Left ventricle myocardium superior (tissue), 1 donor: ENCODE results near the gene GSG1L. TPM values are rescaled to one million over a fixed set of nuclear protein-coding genes. Genes with fewer than 3 reads are reported as not detected.

Source experiments
- ATAC-seq: fragments of 200-7000 bp; cut with Tn5 transposase; one replicate; pipeline ENCODE4 v1.9.1; 2020; ENCODE audit warnings: mild to moderate bottlenecking, moderate library complexity
- DNase-seq: peaks from one replicate; pipeline ENCODE4 v3.0.0-alpha.2; 2020
- intact Hi-C: fragments of 100-400 bp; cut with micrococcal nuclease; formaldehyde crosslinking; loops from one replicate; pipeline ENCODE4 v1.11.0; 2022
- total RNA-seq: library from RNA; stranded (reverse); fragmentation: NEBNext Ultra II Directional; extraction: Animal tissue kit (Norgen Biotek cat#: 25700); gene quantifications from one replicate; pipeline ENCODE4 v1.2.1, GENCODE V29; 2021
- donor health status: DM: no; HTN: yes; CAD: no; lungs with severe emphysema.

The GSG1L gene
- total RNA-seq, 1 donor from 2014 or later = 1.9 TPM

GRCh38 chr16:28035866-28036393 lies 27.6 kb downstream of the GSG1L start:
- no peak for DNase-seq
- no peak for ATAC-seq
- intact Hi-C loops = no loop called here

DNA sequence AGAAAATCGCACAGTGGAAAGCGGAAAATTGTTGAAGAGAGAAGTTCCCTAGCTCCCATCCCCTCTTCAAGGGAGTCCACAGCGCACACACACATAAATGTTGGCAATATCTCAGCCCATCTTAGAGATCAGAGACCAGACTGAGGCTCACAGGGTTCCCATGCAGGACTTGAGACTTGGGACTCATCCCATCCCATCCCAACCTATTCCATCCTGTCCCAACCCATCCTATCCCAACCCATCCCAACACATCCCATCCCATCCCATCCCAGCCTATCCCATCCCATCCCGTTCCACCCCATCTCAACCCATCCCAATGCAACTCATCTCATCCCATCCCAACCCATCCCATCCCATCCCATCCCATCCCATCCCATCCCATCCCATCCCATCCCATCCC lies 29.6 kb downstream of the GSG1L start:
- no peak for ATAC-seq
- intact Hi-C loops = no loop called here
- DNase-seq = no peak

DNA sequence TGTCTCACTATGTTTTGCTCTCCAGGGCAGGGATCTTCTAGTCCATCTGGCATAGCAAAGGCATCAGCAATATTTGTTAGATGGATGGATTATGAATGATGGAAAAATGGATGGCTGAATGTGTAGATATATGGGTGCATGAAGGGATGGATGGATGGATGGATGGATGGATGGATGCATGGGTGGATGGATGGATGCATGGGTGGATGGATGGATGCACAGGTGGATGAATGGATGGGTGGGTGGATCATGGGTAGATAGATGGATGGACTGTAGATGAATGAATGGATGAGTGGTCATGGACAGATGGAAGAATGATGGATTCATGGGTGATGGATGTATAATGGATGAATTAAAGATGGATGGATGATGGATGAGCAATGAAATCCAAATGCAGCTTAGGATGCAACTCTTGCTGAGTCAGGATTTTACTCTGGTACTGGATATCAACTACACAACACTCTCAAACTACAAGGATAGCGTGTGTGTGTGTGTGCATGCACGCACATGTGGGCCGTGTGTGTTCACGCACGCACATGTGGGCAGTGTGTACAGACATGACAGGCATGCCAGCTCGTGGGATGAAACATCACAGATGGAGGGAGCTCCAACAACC lies 34.0 kb downstream of the GSG1L start:
- intact Hi-C loops = no loop called here

DNA sequence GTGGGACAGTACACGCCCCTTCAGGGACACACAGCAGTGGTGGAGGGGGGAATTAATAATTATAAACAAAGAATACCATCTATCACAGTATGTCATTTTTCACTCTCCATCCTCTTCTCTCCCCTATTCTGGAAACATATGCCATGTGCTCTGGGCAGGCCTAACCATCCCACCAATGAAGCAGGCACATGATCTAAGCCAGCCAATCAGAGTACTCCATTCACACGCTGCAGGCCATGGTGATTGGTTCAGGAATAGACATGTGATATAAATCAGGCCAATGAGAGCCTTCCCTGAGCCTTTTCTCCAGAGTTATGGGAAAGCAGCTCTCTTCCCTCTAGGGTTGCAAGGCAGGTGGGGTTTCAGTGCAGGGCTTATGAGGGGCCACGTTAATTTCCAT lies 36.5 kb downstream of the GSG1L start:
- intact Hi-C loops = no loop called here
- DNase-seq (no peak), ATAC-seq (no peak)

More for the DNA sequence above, 34.0 kb downstream of the GSG1L start:
- DNase-seq = no peak
- no peak for ATAC-seq

DNA sequence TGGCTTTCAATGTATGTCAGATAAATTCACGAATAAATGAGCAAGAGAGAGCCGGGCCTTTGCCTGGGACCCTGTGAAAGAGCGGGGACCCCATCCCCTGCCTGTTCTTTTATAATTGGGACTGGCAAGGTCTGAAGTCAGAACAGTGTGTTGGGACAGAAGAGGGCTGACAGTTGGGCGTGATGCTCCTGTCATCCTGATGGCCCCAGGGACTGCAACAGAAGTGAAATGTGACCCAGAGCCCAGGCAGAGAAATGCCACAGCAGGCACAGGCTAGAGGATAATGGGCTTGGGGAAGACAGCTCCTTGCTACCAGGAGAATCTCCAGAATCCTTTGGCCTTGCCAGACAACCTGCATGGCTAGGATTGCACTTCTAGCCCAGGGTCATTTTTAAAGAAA lies 37.9 kb downstream of the GSG1L start:
- ATAC-seq (no peak), DNase-seq (no peak)
- intact Hi-C loops = no loop called here

DNA sequence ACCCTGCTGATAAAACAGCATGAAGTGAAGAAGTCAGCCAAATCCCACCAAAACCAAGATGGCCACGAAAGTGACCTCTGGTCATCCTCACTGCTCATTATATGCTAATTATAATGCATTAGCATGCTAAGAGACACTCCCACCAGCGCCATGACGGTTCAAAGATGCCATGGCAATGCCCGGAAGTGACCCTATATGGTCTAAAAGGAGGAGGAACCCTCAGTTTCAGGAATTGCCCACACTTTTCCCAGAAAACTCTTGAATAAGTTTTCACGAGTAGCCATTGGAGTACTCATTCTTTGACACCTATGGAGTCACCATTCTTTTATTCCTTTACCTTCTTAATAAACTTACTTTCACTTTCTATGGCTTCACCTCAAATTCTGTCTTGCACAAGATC lies 44.3 kb downstream of the GSG1L start:
- DNase-seq = no peak

DNA sequence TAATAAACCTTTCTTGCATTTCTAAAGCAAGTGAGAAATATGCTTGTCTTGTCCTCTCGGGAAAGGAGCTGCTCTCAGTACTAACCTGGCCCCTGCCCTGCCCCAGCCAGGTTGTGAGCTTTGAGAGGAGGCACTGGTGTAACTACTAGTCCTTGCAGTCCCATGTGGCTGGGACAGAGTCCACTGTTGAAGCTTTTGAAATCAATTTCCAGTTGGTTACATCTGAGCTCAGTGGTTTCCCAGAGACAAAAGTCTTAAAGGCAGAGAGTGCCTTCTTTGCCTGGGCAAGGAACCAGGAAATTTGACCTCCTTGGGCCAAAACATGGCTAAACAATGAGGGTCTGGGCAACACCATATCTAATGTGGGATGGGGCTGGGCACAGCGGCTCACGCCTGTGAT lies 48.7 kb downstream of the GSG1L start:
- ATAC-seq (no peak), DNase-seq (no peak)
- intact Hi-C loops = no loop called here

More for the DNA sequence above, 44.3 kb downstream of the GSG1L start:
- ATAC-seq = no peak
- intact Hi-C loops = no loop called here

DNA sequence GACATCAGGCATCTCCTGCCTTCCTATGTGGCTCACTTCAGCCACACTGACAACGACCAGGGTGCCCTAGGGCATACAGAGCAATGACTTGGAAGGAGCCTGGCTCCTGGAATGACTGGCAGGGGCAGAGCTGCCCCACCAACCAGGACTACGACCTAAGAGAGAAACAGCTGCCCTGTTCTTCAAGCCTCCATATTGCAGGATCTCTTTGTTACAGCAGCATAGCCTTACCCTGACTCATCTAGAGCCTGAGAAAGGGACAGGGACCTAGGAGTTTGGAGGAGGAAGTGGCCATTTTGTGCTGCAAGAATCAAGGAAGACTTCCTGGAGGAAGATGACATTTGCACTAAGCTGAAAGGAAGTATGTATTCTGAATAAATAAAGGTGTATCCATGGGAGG lies 49.6 kb downstream of the GSG1L start:
- DNase-seq = no peak
- intact Hi-C loops = no loop called here
- no peak for ATAC-seq

- no peak for ATAC-seq
- no peak for DNase-seq
- intact Hi-C loops = no loop called here
These were observed 50.1 kb downstream of the GSG1L start for GRCh38 chr16:28013392-28013791.

DNA sequence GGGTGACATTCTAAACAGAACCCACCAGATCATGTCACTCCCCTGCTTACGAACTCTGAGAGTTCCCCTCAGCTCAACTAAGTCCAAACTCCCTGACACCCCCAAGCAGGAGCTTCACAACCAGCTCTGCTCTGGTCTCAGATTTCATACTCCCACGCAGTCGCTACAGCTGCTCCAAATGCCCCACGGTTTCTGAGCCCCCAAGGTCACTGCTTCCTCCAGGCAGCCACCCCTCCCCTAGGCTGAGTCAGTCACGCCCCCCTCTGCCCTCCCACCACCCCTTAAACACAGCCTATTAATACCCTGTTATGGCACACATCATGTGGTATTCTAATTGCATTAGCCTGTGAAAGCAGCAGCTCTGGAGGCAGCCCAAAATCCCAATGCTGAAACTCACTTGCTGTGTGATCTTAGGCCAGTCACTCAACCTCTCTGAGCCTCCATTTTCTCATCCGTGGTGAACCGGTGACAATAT lies 51.5 kb downstream of the GSG1L start:
- no peak for DNase-seq
- ATAC-seq = peak; percentile 45
- intact Hi-C loops = no loop called here

- DNase-seq (no peak), ATAC-seq (no peak)
- intact Hi-C loops = no loop called here
These were observed 52.3 kb downstream of the GSG1L start for GRCh38 chr16:28011223-28011622.

GRCh38 chr16:28010671-28011070 lies 52.8 kb downstream of the GSG1L start:
- DNase-seq = no peak
- no peak for ATAC-seq
- intact Hi-C loops = no loop called here

DNA sequence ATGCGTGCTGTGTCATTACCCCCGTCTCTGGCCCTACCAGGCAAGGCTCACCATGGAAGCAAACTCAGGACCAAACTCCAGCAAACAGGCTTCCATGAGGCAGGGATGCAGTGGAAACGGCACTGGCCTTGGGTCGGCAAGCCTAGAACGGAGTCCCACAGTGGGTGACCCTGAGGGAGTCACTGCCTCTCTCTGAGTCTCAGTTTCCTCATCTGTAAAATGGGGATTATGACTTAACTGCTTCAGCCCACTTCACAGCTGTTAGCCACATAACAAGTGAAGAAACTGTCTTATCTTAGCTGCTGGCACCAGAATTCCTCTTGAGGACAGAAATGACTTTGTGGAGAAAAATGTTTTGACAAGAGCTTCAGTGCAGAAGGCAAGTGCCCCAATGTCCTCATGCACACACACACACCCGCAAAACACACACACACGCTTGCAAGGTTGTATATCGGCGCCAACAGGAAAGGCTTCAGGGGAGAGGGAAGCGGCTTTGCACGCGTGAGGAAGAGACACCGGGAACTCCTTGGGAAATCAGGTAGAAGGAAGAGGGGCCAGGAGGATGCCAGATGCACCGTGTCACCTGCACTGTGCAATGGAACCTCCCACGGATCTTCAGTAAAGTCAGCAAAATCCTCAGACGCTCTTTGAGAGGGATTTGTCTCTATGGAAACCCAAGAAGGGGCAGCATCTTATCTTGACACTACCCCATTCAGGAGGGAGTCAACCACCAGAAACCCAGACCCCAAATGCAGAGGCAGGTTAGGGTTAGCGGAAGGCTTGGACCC lies 53.7 kb downstream of the GSG1L start:
- ATAC-seq = no peak
- DNase-seq = no peak
- intact Hi-C loops = no loop called here

- intact Hi-C loops = no loop called here
- DNase-seq (no peak), ATAC-seq (peak; percentile 37)
These were observed 59.6 kb downstream of the GSG1L start for GRCh38 chr16:28003923-28004322.

DNA sequence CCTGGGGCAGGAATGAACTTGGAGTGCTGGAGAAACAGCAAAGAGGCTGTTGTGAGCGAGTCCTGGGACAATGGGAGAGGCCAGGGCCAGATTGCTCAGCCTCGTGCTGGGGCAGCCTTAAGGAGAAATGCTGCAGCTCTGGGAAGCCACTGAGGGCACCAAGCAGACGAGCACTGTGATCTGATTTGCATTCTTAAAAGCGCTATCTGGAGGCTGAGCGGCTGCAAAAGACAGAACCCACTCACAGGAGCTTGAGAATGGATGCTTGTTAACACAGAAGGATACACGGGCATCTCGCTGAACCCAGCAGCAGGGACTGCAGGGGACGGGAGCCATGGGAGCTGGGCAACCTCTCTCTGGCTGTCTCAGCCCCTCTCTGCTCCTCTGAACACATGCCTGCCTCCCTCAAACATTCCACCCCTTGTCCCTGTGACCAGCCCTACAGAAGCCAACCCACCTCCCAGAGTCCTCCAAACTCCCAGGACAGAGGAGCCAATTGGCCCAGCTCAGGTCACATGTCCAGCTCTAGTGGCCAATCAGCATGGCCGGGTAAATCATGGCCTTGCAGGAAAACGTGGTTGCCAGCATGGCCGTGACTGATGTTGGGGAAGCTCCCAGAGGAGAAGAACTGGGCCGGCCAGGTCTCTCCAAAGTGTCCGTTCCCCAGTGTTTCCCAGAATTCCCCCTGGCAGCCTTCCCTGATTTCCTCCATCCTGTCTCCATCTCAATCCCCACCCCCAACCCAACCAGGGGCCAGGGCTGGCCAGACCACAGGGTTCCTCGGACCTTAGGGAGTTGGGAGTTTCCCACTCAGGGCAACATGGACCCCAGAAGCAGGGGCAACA lies 60.3 kb downstream of the GSG1L start:
- DNase-seq = no peak
- no peak for ATAC-seq
- intact Hi-C loops = no loop called here

- no peak for DNase-seq
- ATAC-seq = peak; percentile 80
- intact Hi-C loops = no loop called here
These were observed 61.9 kb downstream of the GSG1L start for GRCh38 chr16:28001642-28002041.

DNA sequence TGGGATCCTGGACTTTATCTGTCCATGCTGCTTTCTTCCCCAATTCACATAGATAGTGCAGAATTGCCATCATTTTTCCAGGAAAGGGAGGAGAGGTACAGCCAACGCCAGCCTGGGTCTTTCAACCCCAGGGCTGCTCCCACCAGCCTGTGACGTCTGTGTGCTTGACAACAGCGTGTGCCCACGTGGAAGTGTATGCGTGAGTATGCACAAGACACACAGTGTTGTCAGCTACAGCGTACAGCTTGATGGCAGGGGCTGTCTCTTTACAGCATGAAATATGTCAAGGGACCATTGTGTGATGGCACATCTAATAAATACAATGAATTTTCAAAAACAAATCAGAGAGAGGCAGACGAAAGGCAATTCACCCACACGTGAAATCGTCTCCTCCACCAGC lies 62.3 kb downstream of the GSG1L start:
- DNase-seq (no peak), ATAC-seq (no peak)
- intact Hi-C loops = no loop called here

GRCh38 chr16:28000314-28001169 lies 63.0 kb downstream of the GSG1L start:
- ATAC-seq = no peak
- intact Hi-C loops = no loop called here
- no peak for DNase-seq

GRCh38 chr16:27999687-28000086 lies 63.8 kb downstream of the GSG1L start:
- intact Hi-C loops = no loop called here
- ATAC-seq (no peak), DNase-seq (no peak)
